GM18868 (cell line): ENCODE data around the gene PLA2G2A.
"Not testable (repeated sequence)": the region's sequence is repeated elsewhere in the genome, so short reads cannot be mapped to it uniquely, and the experiment has no call there.

Experiments used
- ATAC-seq: cut with Tn5 transposase; IDR thresholded peaks from one replicate; pipeline ENCODE4 v1.9.1; 2021; ENCODE audit warnings: mild to moderate bottlenecking, moderate library complexity; ENCODE audit not compliant: unreplicated experiment

The PLA2G2A gene

DNA sequence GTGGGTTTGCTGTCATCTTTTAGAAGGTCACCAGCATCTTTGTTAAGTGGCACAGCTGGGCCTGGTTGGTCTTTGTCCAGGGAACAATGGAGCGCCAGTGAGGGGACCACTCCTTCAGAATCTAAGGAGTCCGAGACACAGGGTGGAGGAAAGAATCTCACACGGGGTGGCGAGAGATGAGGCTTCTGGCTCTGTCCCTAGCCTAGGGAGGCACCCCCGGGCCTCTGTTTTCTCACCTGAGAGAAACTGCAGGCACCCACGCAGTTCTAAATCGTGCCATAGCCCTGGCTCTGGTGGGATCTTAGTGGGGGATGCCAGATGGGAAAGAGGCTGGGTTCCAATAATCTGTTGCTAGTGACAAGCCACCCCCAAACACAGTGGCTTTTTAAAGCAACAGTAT lies 45.1 kb downstream of the PLA2G2A start:
- no peak for ATAC-seq

DNA sequence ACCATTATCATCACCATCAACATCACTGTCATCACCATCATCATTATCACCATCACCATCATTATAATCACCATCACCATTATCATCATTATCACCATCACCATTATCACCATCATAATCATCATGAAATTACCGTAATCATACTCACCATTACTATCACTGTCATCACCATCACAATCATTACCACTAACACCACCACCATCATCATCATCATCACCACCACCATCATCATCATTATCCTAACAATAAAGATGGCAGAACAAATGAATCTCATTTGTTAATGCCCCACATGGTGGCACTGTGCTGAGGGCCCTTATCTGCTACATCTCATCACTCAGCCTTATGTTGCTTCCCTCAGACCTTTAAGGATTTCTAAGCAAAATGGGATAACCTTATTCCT lies 46.6 kb downstream of the PLA2G2A start:
- ATAC-seq, result no peak

DNA sequence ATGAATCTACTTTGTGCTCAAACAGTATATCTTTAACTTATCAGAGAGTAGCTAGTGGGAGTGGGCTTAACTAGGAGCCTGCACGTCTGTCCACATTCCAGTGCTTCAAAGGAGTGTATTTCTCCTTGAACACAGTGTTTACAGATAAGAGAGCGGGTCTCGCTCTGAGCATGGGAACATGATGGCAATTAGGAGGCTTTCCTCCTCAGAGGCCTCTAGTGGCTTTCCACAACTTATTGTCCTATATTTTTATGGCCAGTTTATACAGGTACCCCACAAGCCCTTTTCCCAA lies 52.3 kb downstream of the PLA2G2A start:
- not testable (repeated sequence) for ATAC-seq

DNA sequence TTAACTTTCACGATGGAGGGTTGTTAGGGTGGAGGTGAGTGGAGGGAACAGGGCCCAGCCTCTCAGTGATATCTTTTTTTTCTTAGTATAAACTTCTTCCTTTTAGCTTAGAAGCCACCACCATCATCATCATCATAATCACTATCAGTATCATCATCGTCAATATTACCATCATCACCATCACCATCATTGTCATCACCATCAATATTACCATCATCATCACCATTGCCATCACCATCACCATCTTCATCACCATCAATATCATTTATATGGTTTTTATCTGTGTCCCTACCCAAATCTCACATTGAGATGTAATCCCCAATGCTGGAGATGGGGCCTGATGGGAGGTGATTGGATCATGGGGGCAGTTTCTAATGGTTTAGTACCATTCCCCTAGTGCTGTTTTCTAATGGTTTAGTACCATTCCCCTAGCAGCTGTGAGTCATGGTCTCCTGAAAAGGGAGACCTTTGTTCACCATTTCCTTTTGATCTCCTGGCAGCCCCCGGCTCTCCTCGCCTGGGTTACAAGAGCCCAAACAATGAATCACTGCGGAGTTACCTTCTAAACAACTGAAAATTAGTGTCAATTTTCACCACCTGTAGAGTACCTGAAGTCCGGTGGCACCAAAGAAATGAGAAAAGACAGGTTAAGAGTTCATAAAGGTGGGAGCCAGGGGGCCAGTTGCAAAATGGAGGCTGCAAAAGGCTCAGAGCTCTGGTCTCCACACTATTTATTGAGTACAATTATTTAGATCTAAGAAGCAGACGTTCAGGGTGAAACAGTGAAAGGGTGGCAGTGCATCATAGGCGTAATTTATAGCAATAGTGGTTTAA lies 52.9 kb downstream of the PLA2G2A start:
- no peak for ATAC-seq
